NCI-H345 treated with DMSO at 0.1 percent for 48 hours (cell line): ENCODE data around the gene LRRFIP1.
"Not testable (repeated sequence)": the region's sequence is repeated elsewhere in the genome, so short reads cannot be mapped to it uniquely, and the experiment has no call there.

Experiments
- DNase-seq: peaks from one replicate; lab custom pipeline; 2025; ENCODE audit not compliant: unreplicated experiment; lab: John Stamatoyannopoulos, UW

Gene LRRFIP1

GRCh38 chr2:237627441-237628246 lies at the start of gene LRRFIP1:
Gene LRRFIP1 (plus strand): TSS chr2:237627587. CDS start chr2:237627645, 58 bp downstream.
- no peak for DNase-seq

- DNase-seq: no peak
Observed at GRCh38 chr2:237577956-237578870, 49.2 kb upstream of the LRRFIP1 start.

- DNase-seq: no peak
Observed at GRCh38 chr2:237581326-237581725, 46.1 kb upstream of the LRRFIP1 start.

- DNase-seq: peak; percentile 52
Observed at GRCh38 chr2:237581751-237582746, 45.3 kb upstream of the LRRFIP1 start.

- DNase-seq: no peak
Observed at GRCh38 chr2:237583385-237584295, 43.7 kb upstream of the LRRFIP1 start.

- no peak for DNase-seq
Observed at GRCh38 chr2:237585590-237586221, 41.7 kb upstream of the LRRFIP1 start.

- no peak for DNase-seq
Observed at GRCh38 chr2:237588044-237588696, 39.2 kb upstream of the LRRFIP1 start.

GRCh38 chr2:237590272-237591140 lies 36.9 kb upstream of the LRRFIP1 start, which contains the start of gene RAB17:
Gene RAB17 (minus strand): TSS chr2:237590734. CDS start chr2:237586154, 4,580 bp downstream.
- no peak for DNase-seq

- no peak for DNase-seq
Observed at GRCh38 chr2:237591141-237591881, 36.1 kb upstream of the LRRFIP1 start.

- DNase-seq: no peak
Observed at GRCh38 chr2:237592425-237592980, 34.9 kb upstream of the LRRFIP1 start.

GRCh38 chr2:237593036-237593435 lies 34.4 kb upstream of the LRRFIP1 start:
- DNase-seq: no peak

GRCh38 chr2:237593596-237594320 lies 33.6 kb upstream of the LRRFIP1 start:
- DNase-seq: no peak

GRCh38 chr2:237594514-237594871 lies 32.9 kb upstream of the LRRFIP1 start:
- DNase-seq: no peak

GRCh38 chr2:237595829-237596519 lies 31.4 kb upstream of the LRRFIP1 start:
- not testable (repeated sequence) for DNase-seq

- no peak for DNase-seq
Observed at GRCh38 chr2:237596520-237597195, 30.7 kb upstream of the LRRFIP1 start.
